Activated CD4-positive, alpha-beta T cell treated with anti-CD3 and anti-CD28 coated beads, Interleukin-2, amount 10 ng/mL, durations not matched to agents 7 days and 5 days (primary cell): ENCODE measurements around the gene RPS25. TPM values are rescaled to one million over a fixed set of nuclear protein-coding genes. Genes with fewer than 3 reads are reported as not detected.
"Not testable (repeated sequence)": the region's sequence is repeated elsewhere in the genome, so short reads cannot be mapped to it uniquely, and the experiment has no call there.

ENCODE experiments used
- CTCF ChIA-PET: fragments of 350-600 bp; sonication (Branson Sonifier 250); formaldehyde crosslinking; loops from one replicate; lab custom pipeline; 2021; ENCODE audit warnings: antibody characterized with exemption; lab: Charles Lee
- POLR2A ChIA-PET: fragments of 350-600 bp; sonication (Branson Sonifier 250); formaldehyde crosslinking; loops from one replicate; lab custom pipeline; 2021; ENCODE audit warnings: antibody characterized with exemption; lab: Charles Lee
- DNase-seq: peaks from one replicate; pipeline ENCODE4 v3.0.0-alpha.2; 2020
- H3K27ac Mint-ChIP-seq: one replicate; pipeline ENCODE4 v1.8.0; 2021; ENCODE audit warnings: mild to moderate bottlenecking, moderate library complexity, mixed read lengths
- H3K27me3 Mint-ChIP-seq: one replicate; pipeline ENCODE4 v1.8.0; 2021; ENCODE audit warnings: mixed read lengths
- H3K36me3 Mint-ChIP-seq: one replicate; pipeline ENCODE4 v1.8.0; 2021; ENCODE audit warnings: low read depth, mixed read lengths
- H3K4me1 Mint-ChIP-seq: one replicate; pipeline ENCODE4 v1.8.0; 2021; ENCODE audit warnings: mixed read lengths
- H3K4me3 Mint-ChIP-seq: one replicate; pipeline ENCODE4 v1.8.0; 2021; ENCODE audit warnings: mild to moderate bottlenecking, moderate library complexity, mixed read lengths
- H3K9me3 Mint-ChIP-seq: one replicate; pipeline ENCODE4 v1.8.0; 2021; ENCODE audit warnings: mixed read lengths
- total RNA-seq, 2 experiments: library from RNA; stranded (reverse); gene quantifications; one replicate each; pipeline ENCODE4 v1.2.3, GENCODE V29; 2021

RPS25 gene
- total RNA-seq, 2 experiments from 2014 or later: 1,054 to 1,196 TPM

DNA sequence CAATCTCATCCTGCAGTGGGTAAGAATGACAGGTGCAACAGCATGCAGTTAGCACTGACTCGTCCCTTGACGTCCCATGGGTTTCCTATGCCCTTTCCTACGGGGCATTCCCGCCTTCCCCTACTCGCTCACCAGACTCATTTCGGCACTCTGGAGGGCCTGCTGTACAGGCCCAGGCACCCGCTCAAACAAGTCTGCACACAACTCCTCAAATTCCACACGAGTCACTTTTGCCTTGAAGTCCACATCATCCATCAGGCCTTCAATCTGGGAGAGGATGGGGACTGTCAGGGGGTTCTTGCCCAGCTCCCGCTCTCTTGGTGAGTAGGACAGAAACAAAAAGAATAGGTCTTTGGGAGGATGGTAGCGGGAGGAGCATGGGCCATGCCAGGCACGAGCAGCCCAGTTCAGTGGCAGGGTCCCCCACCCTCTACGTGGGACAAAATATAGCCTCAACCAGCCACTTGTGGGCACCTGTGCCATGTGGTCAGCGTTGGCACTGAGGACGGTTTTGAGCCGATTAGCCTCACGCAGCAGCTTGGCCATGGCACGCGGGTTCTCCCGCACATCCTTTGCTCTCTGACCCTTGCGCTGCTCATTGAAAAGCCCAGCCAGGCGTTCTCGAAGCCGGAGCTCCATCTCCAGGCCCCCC, 34.1 kb upstream of the RPS25 start:
- DNase-seq: no peak
- Mint-ChIP-seq H3K4me1 (peaks cover 35% of the 10 kb centered on the region), H3K36me3 (peaks cover 70% of the 10 kb centered on the region), H3K4me3 (no peak overlapping the region), H3K27ac (peak overlapping the region; percentile 78), H3K27me3 (no peaks in the 10 kb centered on the region), H3K9me3 (no peaks in the 10 kb centered on the region)
- ChIA-PET CTCF (interaction anchor here (0.5 to 1.3 kb wide), 2 partner anchors 21 to 62 kb away, joined by 3 read pairs; no protein-coding TSS in a partner anchor), POLR2A (no interaction called here)

DNA sequence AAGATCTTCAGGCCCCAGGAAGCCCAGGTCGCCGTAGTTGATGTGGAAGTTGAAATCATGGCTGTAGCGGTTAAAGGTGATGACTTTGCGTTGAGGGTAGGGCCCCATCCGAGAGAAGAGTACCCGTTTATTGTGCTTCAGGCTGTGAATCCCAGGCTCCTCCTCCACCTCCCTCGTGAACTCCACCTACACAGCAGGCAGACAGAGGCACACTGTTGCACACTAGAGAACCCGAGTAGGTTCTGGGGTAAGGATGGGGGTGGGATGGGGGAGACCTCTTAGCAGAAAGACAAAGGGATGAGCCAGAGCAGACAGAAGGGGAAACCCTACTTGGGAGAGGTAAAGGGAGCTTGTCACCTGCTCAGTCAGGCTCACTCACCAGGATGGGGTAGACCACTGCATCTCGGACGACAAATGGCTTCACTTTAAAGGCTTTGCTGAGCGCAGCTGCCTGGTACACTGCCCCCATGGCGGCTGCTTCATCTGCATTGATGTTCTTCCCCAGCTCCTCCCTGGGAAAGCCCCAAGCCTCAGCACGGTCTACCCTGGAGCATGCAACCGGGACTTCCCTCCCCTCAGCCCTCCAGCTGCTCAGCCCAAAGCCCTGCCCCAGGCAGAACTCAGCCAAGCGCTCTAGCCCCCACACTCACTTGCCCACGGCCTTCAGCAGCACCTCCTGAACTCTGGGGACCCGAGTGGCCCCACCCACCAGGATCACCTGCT, 33.5 kb upstream of the RPS25 start:
- H3K4me1 Mint-ChIP-seq: peaks cover 33% of the 10 kb centered on the region
- peak overlapping the region; percentile 78 for H3K27ac Mint-ChIP-seq
- ChIA-PET POLR2A (interaction anchor here (1.3 kb wide), 1 partner anchor 51 kb away, joined by 4 read pairs; no protein-coding TSS in a partner anchor), CTCF (interaction anchor here (0.8 to 1.9 kb wide), 3 partner anchors 11 to 21 kb away, joined by 3 to 5 read pairs (median 3); no protein-coding TSS in a partner anchor)
- H3K9me3 Mint-ChIP-seq: no peaks in the 10 kb centered on the region
- H3K36me3 Mint-ChIP-seq: peaks cover 74% of the 10 kb centered on the region
- H3K27me3 Mint-ChIP-seq: no peaks in the 10 kb centered on the region
- H3K4me3 Mint-ChIP-seq: no peak overlapping the region
- DNase-seq: no peak

- Mint-ChIP-seq H3K27ac (no peak overlapping the region), H3K9me3 (no peaks in the 10 kb centered on the region), H3K4me3 (no peak overlapping the region), H3K27me3 (no peaks in the 10 kb centered on the region), H3K4me1 (peaks cover 17% of the 10 kb centered on the region), H3K36me3 (peaks cover 77% of the 10 kb centered on the region)
- no peak for DNase-seq
- ChIA-PET POLR2A (no interaction called here), CTCF (interaction anchor here (0.9 to 2.4 kb wide), 2 partner anchors 10 to 18 kb away, joined by 3 to 10 read pairs; partner anchors contain the start of gene SLC37A4)
Measured at GRCh38 chr11:119049081-119049480, 30.9 kb upstream of the RPS25 start.

DNA sequence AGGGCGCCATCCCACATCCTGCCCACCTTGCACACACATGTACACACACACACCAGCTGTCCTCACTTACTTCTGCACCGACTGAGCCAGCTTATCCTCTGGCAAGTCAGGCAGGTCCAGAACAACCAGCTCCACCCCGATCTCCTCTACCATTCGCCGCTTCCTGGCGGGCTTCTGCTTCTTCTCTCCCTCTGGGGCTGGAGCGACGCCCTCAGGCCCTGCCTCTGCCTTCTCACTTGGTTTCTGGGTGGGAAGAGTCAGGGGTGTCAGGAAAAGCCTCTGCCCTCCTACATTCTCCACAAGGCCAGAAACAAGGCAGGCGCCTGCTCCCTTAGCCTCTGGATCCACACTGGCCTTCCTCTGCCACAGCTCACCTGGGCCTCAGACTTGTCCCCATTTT, 30.5 kb upstream of the RPS25 start:
- Mint-ChIP-seq H3K27ac (no peak overlapping the region), H3K4me1 (peaks cover 14% of the 10 kb centered on the region)
- CTCF ChIA-PET: interaction anchor here (0.6 to 2.4 kb wide), 6 partner anchors 8 to 74 kb away, joined by 3 to 10 read pairs (median 4); partner anchors contain the start of genes HYOU1 and SLC37A4

DNA sequence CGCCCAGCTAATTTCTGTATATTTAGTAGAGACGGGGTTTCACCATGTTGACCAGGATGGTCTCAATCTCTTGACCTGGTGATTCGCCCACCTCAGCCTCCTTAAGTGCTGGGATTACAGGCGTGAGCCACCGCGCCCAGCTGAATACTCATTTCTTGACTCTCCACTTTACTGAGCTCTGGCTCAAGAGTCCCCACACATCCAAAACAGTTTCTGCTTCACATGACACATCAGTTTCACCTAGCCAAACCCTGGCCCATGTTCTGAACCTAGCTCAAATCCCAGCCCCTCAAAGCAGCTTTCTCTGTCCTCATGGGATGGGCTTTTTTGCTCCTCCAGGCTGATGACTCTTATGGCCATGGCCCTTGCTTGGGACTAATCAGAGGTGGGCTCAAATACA, 29.1 kb upstream of the RPS25 start:
- Mint-ChIP-seq H3K36me3 (peaks cover 60% of the 10 kb centered on the region), H3K9me3 (no peaks in the 10 kb centered on the region)

More for the DNA sequence above, 30.5 kb upstream of the RPS25 start:
- DNase-seq: no peak
- Mint-ChIP-seq H3K9me3 (no peaks in the 10 kb centered on the region), H3K4me3 (no peak overlapping the region), H3K27me3 (no peaks in the 10 kb centered on the region), H3K36me3 (peaks cover 73% of the 10 kb centered on the region)
- POLR2A ChIA-PET: interaction anchor here (0.6 kb wide), 1 partner anchor 50 kb away, joined by 3 read pairs; the partner anchor contains the start of gene CENATAC

DNA sequence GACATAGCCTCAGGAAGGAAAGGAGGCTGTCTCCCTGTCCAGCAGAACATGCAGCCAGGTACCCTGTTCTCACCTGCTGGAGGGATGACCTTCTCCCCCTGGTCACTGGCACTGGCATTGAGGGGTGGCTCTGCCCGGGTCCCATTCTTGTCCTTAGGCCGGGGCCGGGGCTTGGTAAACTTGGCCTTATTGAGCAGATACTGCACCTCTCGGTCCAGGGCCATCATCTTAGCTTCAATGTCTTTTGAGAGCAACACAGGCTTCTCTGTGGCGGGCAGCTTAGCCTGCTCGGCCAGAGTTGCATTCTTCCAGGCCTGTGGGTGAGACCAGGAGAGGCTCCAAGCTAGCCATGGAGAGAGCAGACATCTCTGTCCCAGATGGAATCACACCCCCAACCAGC, 28.3 kb upstream of the RPS25 start:
- Mint-ChIP-seq H3K36me3 (peaks cover 55% of the 10 kb centered on the region), H3K27ac (no peak overlapping the region), H3K9me3 (no peaks in the 10 kb centered on the region), H3K4me1 (peaks cover 11% of the 10 kb centered on the region), H3K27me3 (no peaks in the 10 kb centered on the region), H3K4me3 (no peak overlapping the region)
- no peak for DNase-seq
- POLR2A ChIA-PET: no interaction called here
- CTCF ChIA-PET: interaction anchor here (0.6 to 1.6 kb wide), 4 partner anchors 15 to 258 kb away, joined by 3 to 7 read pairs (median 3); partner anchors contain the start of gene SLC37A4

More for the DNA sequence above, 29.1 kb upstream of the RPS25 start:
- H3K27me3 Mint-ChIP-seq: no peaks in the 10 kb centered on the region
- peaks cover 9% of the 10 kb centered on the region for H3K4me1 Mint-ChIP-seq
- CTCF ChIA-PET: interaction anchor here (0.6 to 2.4 kb wide), 8 partner anchors 9 to 257 kb away, joined by 3 to 10 read pairs (median 4); partner anchors contain the start of genes HYOU1 and SLC37A4
- POLR2A ChIA-PET: no interaction called here
- H3K4me3 Mint-ChIP-seq: no peak overlapping the region
- DNase-seq: no peak
- no peak overlapping the region for H3K27ac Mint-ChIP-seq

GRCh38 chr11:119044708-119045107, 26.6 kb upstream of the RPS25 start:
- H3K9me3 Mint-ChIP-seq: no peaks in the 10 kb centered on the region
- no peak overlapping the region for H3K4me3 Mint-ChIP-seq
- ChIA-PET POLR2A (no interaction called here), CTCF (interaction anchor here (0.6 to 1.4 kb wide), 4 partner anchors 11 to 433 kb away, joined by 3 to 4 read pairs (median 4); partner anchors contain the start of gene HYOU1)
- no peak for DNase-seq
- H3K27ac Mint-ChIP-seq: no peak overlapping the region
- peaks cover 9% of the 10 kb centered on the region for H3K4me1 Mint-ChIP-seq
- peaks cover 44% of the 10 kb centered on the region for H3K36me3 Mint-ChIP-seq
- no peaks in the 10 kb centered on the region for H3K27me3 Mint-ChIP-seq

GRCh38 chr11:119042927-119043326, 24.8 kb upstream of the RPS25 start:
- DNase-seq: no peak
- H3K4me1 Mint-ChIP-seq: peaks cover 4% of the 10 kb centered on the region
- ChIA-PET POLR2A (no interaction called here), CTCF (interaction anchor here (1.0 to 3.5 kb wide), 2 partner anchors 10 to 12 kb away, joined by 6 to 14 read pairs; partner anchors contain the start of gene SLC37A4)
- no peak overlapping the region for H3K4me3 Mint-ChIP-seq
- H3K27ac Mint-ChIP-seq: no peak overlapping the region
- no peaks in the 10 kb centered on the region for H3K9me3 Mint-ChIP-seq
- no peaks in the 10 kb centered on the region for H3K27me3 Mint-ChIP-seq
- peaks cover 31% of the 10 kb centered on the region for H3K36me3 Mint-ChIP-seq

DNA sequence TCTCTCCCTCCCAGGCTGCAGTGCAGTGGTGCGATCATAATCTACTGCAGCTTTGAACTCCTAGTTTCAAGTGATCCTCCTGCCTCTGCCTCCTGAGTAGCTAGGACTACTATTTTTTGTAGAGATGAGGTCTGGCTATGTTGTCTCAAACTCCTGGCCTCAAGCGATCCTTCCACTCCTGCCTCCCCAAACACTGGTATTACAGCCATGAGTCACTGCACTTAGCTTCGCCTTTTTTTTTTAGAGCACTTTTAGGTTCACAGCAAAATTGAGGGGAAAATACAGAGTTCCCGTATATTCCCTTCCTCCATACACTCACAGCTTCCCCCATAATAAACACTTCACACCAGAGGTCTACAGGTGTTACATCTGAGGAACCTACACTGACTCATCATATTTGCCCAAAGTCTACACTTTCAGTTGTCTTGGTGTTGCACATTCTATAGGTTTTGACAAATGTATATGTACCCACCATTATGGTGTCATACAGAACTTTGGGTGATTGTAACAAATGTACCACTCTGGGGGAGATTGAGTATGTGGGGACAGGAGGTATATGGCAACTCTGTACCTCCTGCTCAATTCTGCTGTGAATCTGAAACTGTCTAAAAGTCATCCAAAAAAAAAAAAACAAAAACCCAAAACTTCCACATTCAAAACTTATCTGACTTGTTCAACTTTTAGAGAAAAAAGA, 23.8 kb upstream of the RPS25 start:
- Mint-ChIP-seq H3K4me1 (peaks cover 4% of the 10 kb centered on the region), H3K4me3 (no peak overlapping the region), H3K27ac (peak overlapping the region; percentile 27), H3K36me3 (peaks cover 22% of the 10 kb centered on the region), H3K9me3 (no peaks in the 10 kb centered on the region), H3K27me3 (no peaks in the 10 kb centered on the region)
- CTCF ChIA-PET: interaction anchor here (1.0 to 3.5 kb wide), 3 partner anchors 9 to 164 kb away, joined by 4 to 14 read pairs (median 5); partner anchors contain the start of genes CBL and SLC37A4
- POLR2A ChIA-PET: no interaction called here
- no peak for DNase-seq

GRCh38 chr11:119039471-119039870, 21.3 kb upstream of the RPS25 start:
- H3K27me3 Mint-ChIP-seq, H3K4me1 Mint-ChIP-seq, H3K36me3 Mint-ChIP-seq, POLR2A ChIA-PET, H3K9me3 Mint-ChIP-seq, DNase-seq, H3K27ac Mint-ChIP-seq, H3K4me3 Mint-ChIP-seq: not testable (repeated sequence)
- CTCF ChIA-PET: interaction anchor here (0.7 to 3.5 kb wide), 2 partner anchors 8 to 9 kb away, joined by 3 to 14 read pairs; partner anchors contain the start of gene SLC37A4

- no peaks in the 10 kb centered on the region for H3K36me3 Mint-ChIP-seq
- CTCF ChIA-PET: interaction anchor here (0.7 to 1.1 kb wide), 2 partner anchors 10 to 15 kb away, joined by 3 read pairs; no protein-coding TSS in a partner anchor
- no peaks in the 10 kb centered on the region for H3K9me3 Mint-ChIP-seq
- POLR2A ChIA-PET: no interaction called here
- no peaks in the 10 kb centered on the region for H3K27me3 Mint-ChIP-seq
- DNase-seq: no peak
- no peak overlapping the region for H3K27ac Mint-ChIP-seq
- H3K4me1 Mint-ChIP-seq: peaks cover 4% of the 10 kb centered on the region
- no peak overlapping the region for H3K4me3 Mint-ChIP-seq
Measured at GRCh38 chr11:119038884-119039283, 20.7 kb upstream of the RPS25 start.

DNA sequence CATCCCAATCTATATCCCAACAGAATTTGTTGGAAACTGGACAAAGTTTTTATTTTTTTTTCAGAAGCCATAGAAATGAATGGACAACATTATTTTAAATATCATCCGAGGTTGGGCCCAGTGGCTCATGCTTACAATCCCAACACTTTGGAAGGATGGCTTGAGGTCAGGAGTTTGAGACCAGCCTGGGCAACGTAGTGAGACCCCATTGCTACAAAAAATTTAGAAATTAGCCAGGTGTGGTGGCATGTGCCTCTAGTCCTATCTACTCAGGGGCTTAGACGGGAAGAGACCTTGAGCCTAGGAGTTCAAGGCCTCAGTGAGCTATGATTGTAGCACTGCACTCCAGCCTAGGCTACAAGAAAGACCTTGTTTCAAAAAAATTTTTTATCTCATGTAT, 16.7 kb upstream of the RPS25 start:
- no peaks in the 10 kb centered on the region for H3K27me3 Mint-ChIP-seq
- H3K27ac Mint-ChIP-seq: no peak overlapping the region
- POLR2A ChIA-PET: no interaction called here
- peaks cover 9% of the 10 kb centered on the region for H3K4me1 Mint-ChIP-seq
- no peak for DNase-seq
- no peaks in the 10 kb centered on the region for H3K36me3 Mint-ChIP-seq
- no peaks in the 10 kb centered on the region for H3K9me3 Mint-ChIP-seq
- no peak overlapping the region for H3K4me3 Mint-ChIP-seq
- CTCF ChIA-PET: interaction anchor here (1.0 kb wide), 1 partner anchor 57 kb away, joined by 4 read pairs; no protein-coding TSS in a partner anchor
